ENCODE data around the gene SIGLEC12.

The SIGLEC12 gene

GRCh38 chr19:51501594-51502263 is at the start of gene SIGLEC12:
Gene SIGLEC12, minus strand, starts transcription at chr19:51501800. Its CDS starts 67 bp downstream, at chr19:51501733.
- peak in 9 of 14 donors; percentile 2 to 31 (median 10) for DNase-seq

DNA sequence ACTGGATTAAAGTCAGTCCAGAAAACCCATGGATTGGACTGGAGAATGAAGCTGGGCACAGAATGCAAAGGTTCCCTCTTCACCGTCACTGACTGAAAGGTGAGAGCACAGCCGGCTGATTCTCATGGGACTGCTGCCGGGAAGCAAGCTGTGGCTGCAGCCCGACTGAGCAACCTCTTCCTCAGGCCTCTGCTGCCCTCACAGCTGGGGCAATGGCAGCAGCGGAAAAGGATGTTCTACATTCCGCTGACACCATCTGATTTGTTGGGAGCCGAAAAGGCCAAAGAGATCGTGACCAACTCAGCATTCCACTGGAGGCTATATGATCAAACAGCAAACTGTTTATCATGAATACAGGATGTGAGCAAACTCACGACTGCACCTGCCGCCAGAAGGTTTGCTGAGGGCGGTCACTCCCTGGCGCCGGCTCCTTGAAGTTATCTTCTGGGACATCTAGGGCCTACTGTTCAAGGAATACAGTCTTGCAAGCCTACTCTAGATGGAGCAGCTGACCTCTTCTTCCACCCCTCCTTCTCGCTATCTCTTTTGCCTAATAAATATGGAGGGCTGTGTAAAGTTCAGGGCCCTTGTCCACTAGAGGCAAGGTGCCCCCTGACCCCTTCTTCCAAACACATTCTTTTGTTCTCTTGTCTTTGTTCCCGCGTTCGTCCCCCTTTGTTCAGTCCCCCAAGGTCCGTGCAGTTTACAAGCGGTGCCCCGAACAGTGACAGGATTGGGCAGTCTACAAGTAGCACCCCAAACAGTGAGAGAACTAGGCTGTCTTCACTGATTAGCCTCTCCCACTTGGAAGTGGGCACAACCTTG is 49.5 kb upstream of the SIGLEC12 start:
- DNase-seq, result no peak

GRCh38 chr19:51549533-51550324 is 48.1 kb upstream of the SIGLEC12 start:
- no peak for DNase-seq

DNA sequence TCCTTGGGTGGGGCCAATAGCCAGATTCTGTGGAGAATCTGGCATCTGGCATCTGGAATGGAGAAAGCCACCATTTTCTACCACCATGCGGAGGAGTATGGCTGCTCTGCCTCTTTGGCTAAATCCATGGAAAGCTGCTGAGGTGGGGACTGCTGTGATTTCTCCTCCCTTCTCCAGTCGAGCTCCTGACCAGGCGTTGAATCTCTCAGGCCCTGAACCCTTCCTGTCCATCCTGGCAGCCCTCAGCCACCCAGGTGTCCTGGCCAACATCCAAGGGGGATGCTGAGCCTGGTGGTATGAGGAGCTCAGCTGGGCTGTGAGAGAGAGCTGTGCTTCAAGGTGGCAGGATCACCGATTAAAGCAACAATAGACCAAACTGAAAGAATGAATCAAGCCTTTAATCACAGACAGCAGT is 47.3 kb upstream of the SIGLEC12 start:
- DNase-seq, result no peak

DNA sequence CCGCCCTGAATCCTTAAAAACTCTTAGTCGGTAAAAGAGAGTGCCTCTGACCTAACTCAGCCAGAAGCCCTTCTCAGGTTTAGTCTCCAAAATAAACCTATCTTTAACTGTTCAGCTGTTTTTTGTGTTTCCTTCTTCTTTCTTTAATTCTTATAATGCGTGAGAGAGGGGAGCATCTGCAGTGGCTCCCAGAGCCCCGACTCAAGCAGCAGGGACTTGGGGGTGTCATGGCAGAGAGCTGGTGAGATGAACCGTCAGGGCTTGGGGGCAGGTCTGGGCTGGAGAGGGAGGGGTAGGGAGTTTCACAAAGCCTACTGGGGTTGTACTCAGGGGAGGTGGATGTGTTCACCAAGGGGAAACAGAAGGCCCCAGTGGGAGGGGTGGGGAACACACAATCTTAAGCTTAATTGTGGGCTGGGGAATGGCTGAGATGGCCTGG is 46.6 kb upstream of the SIGLEC12 start:
- no peak for DNase-seq

DNA sequence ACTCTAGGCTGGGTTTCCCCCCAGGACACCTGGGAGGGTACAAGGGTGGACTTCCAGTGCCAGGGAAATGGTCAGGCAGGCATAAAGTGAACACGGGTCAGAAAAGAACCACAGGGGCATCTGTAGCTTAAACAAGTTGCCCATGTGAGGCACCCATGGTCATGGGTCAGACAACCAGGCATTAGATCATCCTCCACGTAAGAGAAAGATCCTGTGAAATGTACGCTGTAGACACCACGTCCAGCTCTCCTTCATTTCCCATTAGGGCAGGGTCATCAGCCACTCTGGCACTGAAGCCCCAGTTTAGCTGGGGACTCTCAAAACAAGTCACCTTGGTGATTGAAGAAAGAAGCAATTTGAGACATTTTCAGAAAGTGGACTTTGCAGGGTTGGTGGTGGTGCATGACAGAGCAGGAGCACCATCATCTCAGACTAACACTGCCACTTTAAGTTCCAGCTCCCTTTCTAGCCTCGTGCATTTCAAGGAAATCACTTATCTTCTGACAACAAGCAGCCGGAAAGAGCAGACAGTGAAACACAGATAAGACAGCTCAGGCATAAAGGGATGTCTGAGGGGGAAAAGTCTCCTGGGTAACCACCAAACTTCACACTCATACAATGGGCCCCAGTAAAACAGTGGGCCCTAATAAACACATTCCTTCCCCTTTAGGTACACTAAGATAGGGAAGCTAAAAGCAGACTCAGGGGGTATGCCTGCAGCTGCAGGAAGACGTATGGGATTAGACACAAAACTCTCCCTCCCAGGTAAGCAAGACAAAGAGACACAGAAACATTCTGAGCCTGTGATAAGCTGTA is 46.0 kb upstream of the SIGLEC12 start:
- no peak for DNase-seq

- DNase-seq, result no peak
Measured at GRCh38 chr19:51546650-51547396, 45.2 kb upstream of the SIGLEC12 start.

GRCh38 chr19:51546107-51546649 is 44.6 kb upstream of the SIGLEC12 start:
- DNase-seq, result no peak

GRCh38 chr19:51544038-51544437 is 42.4 kb upstream of the SIGLEC12 start:
- no peak for DNase-seq

DNA sequence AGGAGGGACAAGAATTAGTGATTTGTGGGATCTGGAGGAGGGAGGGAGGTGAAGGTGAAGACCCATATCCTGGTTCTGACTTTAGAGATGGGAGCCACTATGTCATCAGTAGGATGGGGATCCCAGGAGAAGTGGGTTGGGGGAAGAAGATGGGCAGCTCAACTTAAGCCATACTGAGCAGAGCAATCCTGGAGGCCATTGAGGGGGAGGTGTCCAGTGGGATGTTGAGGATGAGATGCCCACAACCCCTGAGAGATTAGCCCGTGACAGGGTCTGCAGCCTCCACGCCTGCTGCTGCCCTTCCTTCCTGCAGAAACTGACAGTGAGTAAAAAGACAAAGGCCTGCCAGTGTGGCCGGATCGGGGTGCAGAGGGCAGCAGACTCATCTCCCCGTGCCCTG is 41.1 kb upstream of the SIGLEC12 start:
- DNase-seq, result no peak

DNA sequence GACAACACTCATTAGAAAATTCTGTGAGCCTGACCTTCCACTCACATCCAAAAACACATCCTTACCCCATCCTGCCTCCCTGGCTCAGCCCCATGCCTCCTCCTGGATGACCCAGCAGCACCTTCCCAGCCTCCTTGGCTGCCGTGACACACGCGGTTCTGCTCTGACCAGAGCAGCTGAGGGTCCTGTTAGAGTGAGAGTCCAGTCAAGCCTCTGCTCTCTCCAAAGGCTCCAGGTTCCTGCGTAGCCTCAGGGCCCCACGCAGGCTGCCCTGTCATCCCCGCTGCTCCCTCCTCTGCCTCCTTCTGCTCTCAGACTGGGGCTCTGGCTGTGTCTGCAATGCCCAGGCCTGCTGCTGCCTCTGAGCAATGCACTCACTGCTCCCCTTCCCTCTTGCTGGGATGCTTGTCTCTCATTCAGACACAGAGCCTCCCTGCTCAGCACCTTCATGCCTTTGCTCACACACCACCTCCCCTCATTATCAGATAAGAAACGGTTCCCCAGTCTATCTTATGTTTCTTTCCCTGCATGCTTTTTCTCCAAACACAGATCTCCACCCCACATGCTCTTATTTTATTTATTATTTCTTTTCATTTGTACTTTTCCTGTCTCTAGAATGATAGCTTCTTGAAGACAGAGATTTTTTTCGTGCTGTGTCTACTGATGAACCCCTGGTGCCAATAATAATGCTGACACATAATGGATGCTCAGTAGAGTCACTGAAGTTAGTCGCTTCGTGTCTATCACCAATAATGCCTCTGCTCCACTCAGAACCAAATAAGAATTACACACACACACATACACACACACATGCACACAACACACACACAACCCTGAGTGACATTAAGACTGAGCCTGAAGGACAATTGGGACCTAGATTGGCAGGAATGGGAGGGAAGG is 40.1 kb upstream of the SIGLEC12 start:
- DNase-seq, result no peak

GRCh38 chr19:51539821-51540366 is 38.3 kb upstream of the SIGLEC12 start:
- DNase-seq, result no peak

GRCh38 chr19:51535535-51535934 is 33.9 kb upstream of the SIGLEC12 start:
- DNase-seq, result no peak

- peak in 7 of 14 donors; percentile 9 to 57 (median 22) for DNase-seq
Measured at GRCh38 chr19:51531349-51532315, 30.0 kb upstream of the SIGLEC12 start, which contains the start of gene SIGLEC6. Gene SIGLEC6, minus strand, starts transcription at chr19:51531670. Its CDS starts 22 bp downstream, at chr19:51531648.

DNA sequence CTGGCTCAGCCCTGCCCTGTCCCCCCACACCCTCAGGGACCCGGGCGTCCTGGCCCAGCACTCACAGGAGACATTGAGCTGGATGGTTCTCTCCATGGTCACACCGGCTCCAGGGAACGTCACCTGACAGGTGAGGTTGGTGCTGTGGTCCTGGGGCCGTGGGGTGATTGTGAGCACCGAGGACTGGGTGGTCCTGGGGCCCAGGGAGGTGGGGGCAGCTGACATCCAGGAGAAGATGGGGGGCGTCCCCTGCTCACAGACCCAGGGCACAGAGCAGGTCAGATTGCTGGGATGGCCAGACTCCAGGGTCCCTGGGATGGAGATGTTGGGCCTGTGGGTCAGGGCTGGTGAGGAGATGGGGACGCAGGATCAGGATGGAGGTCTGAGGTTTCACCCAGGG is 29.0 kb upstream of the SIGLEC12 start:
- DNase-seq, result no peak

- no peak for DNase-seq
Measured at GRCh38 chr19:51529301-51529700, 27.7 kb upstream of the SIGLEC12 start.

- DNase-seq, result no peak
Measured at GRCh38 chr19:51525651-51526050, 24.1 kb upstream of the SIGLEC12 start.

DNA sequence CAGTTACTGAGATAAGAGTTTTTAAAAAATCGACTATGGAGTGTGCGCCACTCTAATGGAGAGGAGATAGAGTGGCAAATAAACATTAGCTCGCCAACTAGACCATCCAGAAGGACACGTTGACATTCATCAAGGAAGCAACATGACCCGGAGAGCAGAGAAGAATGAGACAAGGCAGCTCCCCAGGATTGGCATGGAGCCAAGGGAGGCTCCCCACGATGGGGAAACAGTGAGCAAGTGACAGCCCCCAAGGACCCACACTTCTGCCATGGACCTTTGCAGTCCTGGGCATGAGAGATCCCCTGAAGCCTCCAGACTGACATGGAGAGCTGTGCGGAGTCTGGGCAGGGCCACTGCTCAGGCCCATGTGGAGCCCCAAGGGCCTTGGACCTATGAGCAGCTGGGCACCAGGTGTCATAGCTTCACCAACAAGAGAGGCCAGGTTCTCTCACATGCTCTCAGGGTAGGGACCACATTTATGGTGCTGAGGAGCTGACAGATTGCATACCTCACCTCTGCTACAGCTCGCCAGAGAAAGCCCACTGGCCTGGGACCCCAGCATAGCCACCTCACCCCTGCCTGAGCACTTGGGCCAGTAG is 23.2 kb upstream of the SIGLEC12 start:
- DNase-seq, result no peak

Data from C1 segment of cervical spinal cord (tissue), 14 donors.